ENCODE measurements around the gene FCF1. TPM values are rescaled to one million over a fixed set of nuclear protein-coding genes. Genes with fewer than 3 reads are reported as not detected.
A peak's percentile ranks its signal among the peaks of the same experiment; 100 is the strongest.

FCF1 gene
- total RNA-seq, 2 experiments from 2014 or later: 16.1 to 62.1 TPM

- no peak overlapping the region for H3K27ac ChIP-seq (ENCODE audit: low read depth, low read length, poor library complexity, severe bottlenecking)
- no peaks in the 10 kb centered on the region for H4K20me1 ChIP-seq (ENCODE audit: insufficient read depth, low read length)
- H3K36me3 ChIP-seq (ENCODE audit: insufficient read depth, low read length): peaks cover 82% of the 10 kb centered on the region
- DNase-seq (ENCODE audit: low spot score): no peak
- no peaks in the 10 kb centered on the region for H3K9me3 ChIP-seq (ENCODE audit: low read length)
- H3K4me1 ChIP-seq (ENCODE audit: insufficient read depth, low read length, poor library complexity, severe bottlenecking): no peaks in the 10 kb centered on the region
- no TSS peak for BruUV-seq (replicated peaks)
- H3K9me2 ChIP-seq (ENCODE audit: insufficient read depth, low read length): no peaks in the 10 kb centered on the region
- no peak overlapping the region for H2AFZ ChIP-seq (ENCODE audit: low read length)
- no peak overlapping the region for H3K4me3 ChIP-seq (ENCODE audit: low read depth, low read length, poor library complexity, severe bottlenecking)
- POLR2A ChIA-PET: no interaction called here
- intact Hi-C loops (cut with micrococcal nuclease; ENCODE audit: unreplicated experiment): no loop called here
- no peak for TF ChIP-seq CTCF (conservative IDR thresholded peaks at IDR 0.05; ENCODE audit: low read length)
- no peak for TF ChIP-seq EZH2phosphoT487 (IDR thresholded peaks at IDR 0.05; ENCODE audit: borderline replicate concordance, low read depth, low read length)
- CTCF ChIA-PET (ENCODE audit: unreplicated experiment): no interaction called here
- no peak overlapping the region for H3K4me2 ChIP-seq (ENCODE audit: low read length)
- no peaks in the 10 kb centered on the region for H3K79me2 ChIP-seq (ENCODE audit: insufficient read depth, low read depth, low read length)
Measured at GRCh38 chr14:74673768-74674167, 39.2 kb upstream of the FCF1 start.

- peaks cover 78% of the 10 kb centered on the region for H3K36me3 ChIP-seq (ENCODE audit: insufficient read depth, low read length)
- CTCF ChIA-PET (ENCODE audit: unreplicated experiment): no interaction called here
- POLR2A ChIA-PET: no interaction called here
- no peak overlapping the region for H3K4me2 ChIP-seq (ENCODE audit: low read length)
- no peaks in the 10 kb centered on the region for H3K79me2 ChIP-seq (ENCODE audit: insufficient read depth, low read depth, low read length)
- H2AFZ ChIP-seq (ENCODE audit: low read length): no peak overlapping the region
- no peak overlapping the region for H3K4me3 ChIP-seq (ENCODE audit: low read depth, low read length, poor library complexity, severe bottlenecking)
- DNase-seq (ENCODE audit: low spot score): no peak
- intact Hi-C loops (cut with micrococcal nuclease; ENCODE audit: unreplicated experiment): no loop called here
- no peaks in the 10 kb centered on the region for H3K4me1 ChIP-seq (ENCODE audit: insufficient read depth, low read length, poor library complexity, severe bottlenecking)
- no TSS peak for BruUV-seq (replicated peaks)
- H4K20me1 ChIP-seq (ENCODE audit: insufficient read depth, low read length): no peaks in the 10 kb centered on the region
- H3K9me3 ChIP-seq (ENCODE audit: low read length): no peaks in the 10 kb centered on the region
- no peaks in the 10 kb centered on the region for H3K9me2 ChIP-seq (ENCODE audit: insufficient read depth, low read length)
- H3K27ac ChIP-seq (ENCODE audit: low read depth, low read length, poor library complexity, severe bottlenecking): no peak overlapping the region
- TF ChIP-seq CTCF (conservative IDR thresholded peaks at IDR 0.05; ENCODE audit: low read length): no peak
- no peak for TF ChIP-seq EZH2phosphoT487 (IDR thresholded peaks at IDR 0.05; ENCODE audit: borderline replicate concordance, low read depth, low read length)
Measured at GRCh38 chr14:74675219-74675618, 37.7 kb upstream of the FCF1 start.

- Histone ChIP-seq H3K36me3 (ENCODE audit: insufficient read depth, low read length) (peaks cover 74% of the 10 kb centered on the region), H3K79me2 (ENCODE audit: insufficient read depth, low read depth, low read length) (peaks cover 28% of the 10 kb centered on the region; the same call in 1 of the 2 replicates), H2AFZ (ENCODE audit: low read length) (no peak overlapping the region), H3K4me1 (ENCODE audit: insufficient read depth, low read length, poor library complexity, severe bottlenecking) (peaks cover 54% of the 10 kb centered on the region), H3K9me3 (ENCODE audit: low read length) (no peaks in the 10 kb centered on the region), H3K4me2 (ENCODE audit: low read length) (peak overlapping the region; percentile 85), H4K20me1 (ENCODE audit: insufficient read depth, low read length) (no peaks in the 10 kb centered on the region), H3K27ac (ENCODE audit: low read depth, low read length, poor library complexity, severe bottlenecking) (peak overlapping the region; percentile 97), H3K4me3 (ENCODE audit: low read depth, low read length, poor library complexity, severe bottlenecking) (peak overlapping the region; percentile 61), H3K9me2 (ENCODE audit: insufficient read depth, low read length) (no peaks in the 10 kb centered on the region)
- intact Hi-C loops (cut with micrococcal nuclease; ENCODE audit: unreplicated experiment): no loop called here
- POLR2A ChIA-PET: no interaction called here
- TF ChIP-seq EZH2phosphoT487 (IDR thresholded peaks at IDR 0.05; ENCODE audit: borderline replicate concordance, low read depth, low read length) (no peak), CTCF (conservative IDR thresholded peaks at IDR 0.05; ENCODE audit: low read length) (no peak)
- no TSS peak for BruUV-seq (replicated peaks)
- DNase-seq (ENCODE audit: low spot score): no peak
- CTCF ChIA-PET (ENCODE audit: unreplicated experiment): no interaction called here
Measured at GRCh38 chr14:74682169-74682952, 30.6 kb upstream of the FCF1 start.
